GM19043 (cell line): ENCODE results near the gene GLI3.

ENCODE experiments used
- ATAC-seq: cut with Tn5 transposase; IDR thresholded peaks from one replicate; pipeline ENCODE4 v1.9.1; 2021; ENCODE audit warnings: low read depth; ENCODE audit not compliant: unreplicated experiment

GLI3 gene

GRCh38 chr7:42110333-42110732, 126.7 kb downstream of the GLI3 start:
- ATAC-seq = no peak

- ATAC-seq = no peak
These were observed 128.0 kb downstream of the GLI3 start for GRCh38 chr7:42108803-42109528.

- no peak for ATAC-seq
These were observed 129.3 kb downstream of the GLI3 start for GRCh38 chr7:42107484-42108240.

GRCh38 chr7:42106562-42106961, 130.4 kb downstream of the GLI3 start:
- ATAC-seq = no peak

- ATAC-seq = no peak
These were observed 131.3 kb downstream of the GLI3 start for GRCh38 chr7:42105554-42106358.

GRCh38 chr7:42104694-42105093, 132.3 kb downstream of the GLI3 start:
- ATAC-seq = no peak

GRCh38 chr7:42104231-42104630, 132.8 kb downstream of the GLI3 start:
- ATAC-seq = no peak

- ATAC-seq = no peak
These were observed 133.6 kb downstream of the GLI3 start for GRCh38 chr7:42103456-42103855.

- ATAC-seq = no peak
These were observed 134.0 kb downstream of the GLI3 start for GRCh38 chr7:42103020-42103419.

- no peak for ATAC-seq
These were observed 134.7 kb downstream of the GLI3 start for GRCh38 chr7:42102301-42102700.

GRCh38 chr7:42100156-42100508, 136.9 kb downstream of the GLI3 start:
- no peak for ATAC-seq

- no peak for ATAC-seq
These were observed 137.4 kb downstream of the GLI3 start for GRCh38 chr7:42099470-42100155.

GRCh38 chr7:42099066-42099465, 137.9 kb downstream of the GLI3 start:
- ATAC-seq = no peak

GRCh38 chr7:42097752-42098151, 139.3 kb downstream of the GLI3 start:
- ATAC-seq = no peak

- no peak for ATAC-seq
These were observed 140.1 kb downstream of the GLI3 start for GRCh38 chr7:42096681-42097561.

- no peak for ATAC-seq
These were observed 140.7 kb downstream of the GLI3 start for GRCh38 chr7:42096268-42096667.

- no peak for ATAC-seq
These were observed 141.2 kb downstream of the GLI3 start for GRCh38 chr7:42095791-42096190.

GRCh38 chr7:42093349-42093905, 143.6 kb downstream of the GLI3 start:
- ATAC-seq = no peak

- ATAC-seq = no peak
These were observed 145.3 kb downstream of the GLI3 start for GRCh38 chr7:42091461-42092291.
